Measurements from ENCODE around the gene PNPLA8.
A peak's percentile ranks its signal among the peaks of the same experiment; 100 is the strongest.
"Not testable (repeated sequence)": the region's sequence is repeated elsewhere in the genome, so short reads cannot be mapped to it uniquely, and the experiment has no call there.

Gene PNPLA8

GRCh38 chr7:108568801-108569380, 43.0 kb upstream of the PNPLA8 start:
- H3K36me3 ChIP-seq (replicated peaks) = peaks cover 11% of the 10 kb centered on the region
- peak overlapping the region; percentile 98 for H3K4me3 ChIP-seq (ENCODE audit: low read depth, low read length)
- H3K27ac ChIP-seq = peak overlapping the region; percentile 96
- no peak for DNase-seq
- no peaks in the 10 kb centered on the region for H3K27me3 ChIP-seq (replicated peaks)
- TF ChIP-seq CTCF (IDR thresholded peaks at IDR 0.05; ENCODE audit: low read depth, low read length, missing control alignments) = no peak
- in situ Hi-C loops (cut with HindIII; ENCODE audit: low pct_ligation_motif_present, low sequenced_read_pairs) = no loop called here

- in situ Hi-C loops (cut with HindIII; ENCODE audit: low pct_ligation_motif_present, low sequenced_read_pairs) = no loop called here
- peaks cover 2% of the 10 kb centered on the region for H3K36me3 ChIP-seq (replicated peaks)
- no peak overlapping the region for H3K27ac ChIP-seq
- H3K4me3 ChIP-seq (ENCODE audit: low read depth, low read length) = no peak overlapping the region
- TF ChIP-seq CTCF (IDR thresholded peaks at IDR 0.05; ENCODE audit: low read depth, low read length, missing control alignments) = no peak
- no peak for DNase-seq
- H3K27me3 ChIP-seq (replicated peaks) = no peaks in the 10 kb centered on the region
These were observed 40.1 kb upstream of the PNPLA8 start for GRCh38 chr7:108565987-108566386.

- Histone ChIP-seq H3K27me3 (replicated peaks) (no peaks in the 10 kb centered on the region), H3K4me3 (ENCODE audit: low read depth, low read length) (no peak overlapping the region), H3K36me3 (replicated peaks) (peaks cover 2% of the 10 kb centered on the region), H3K27ac (no peak overlapping the region)
- TF ChIP-seq CTCF (IDR thresholded peaks at IDR 0.05; ENCODE audit: low read depth, low read length, missing control alignments) = no peak
- no peak for DNase-seq
- in situ Hi-C loops (cut with HindIII; ENCODE audit: low pct_ligation_motif_present, low sequenced_read_pairs) = no loop called here
These were observed 35.2 kb upstream of the PNPLA8 start for GRCh38 chr7:108561047-108561619.

GRCh38 chr7:108559253-108559652, 33.3 kb upstream of the PNPLA8 start:
- Histone ChIP-seq H3K4me3 (ENCODE audit: low read depth, low read length) (no peak overlapping the region), H3K36me3 (replicated peaks) (no peaks in the 10 kb centered on the region), H3K27me3 (replicated peaks) (no peaks in the 10 kb centered on the region), H3K27ac (no peak overlapping the region)
- in situ Hi-C loops (cut with HindIII; ENCODE audit: low pct_ligation_motif_present, low sequenced_read_pairs) = no loop called here
- TF ChIP-seq CTCF (IDR thresholded peaks at IDR 0.05; ENCODE audit: low read depth, low read length, missing control alignments) = no peak
- no peak for DNase-seq

- Histone ChIP-seq H3K27me3 (replicated peaks) (no peaks in the 10 kb centered on the region), H3K4me3 (ENCODE audit: low read depth, low read length) (no peak overlapping the region), H3K27ac (no peak overlapping the region), H3K36me3 (replicated peaks) (no peaks in the 10 kb centered on the region)
- in situ Hi-C loops (cut with HindIII; ENCODE audit: low pct_ligation_motif_present, low sequenced_read_pairs) = no loop called here
- DNase-seq = no peak
- no peak for TF ChIP-seq CTCF (IDR thresholded peaks at IDR 0.05; ENCODE audit: low read depth, low read length, missing control alignments)
These were observed 31.7 kb upstream of the PNPLA8 start for GRCh38 chr7:108557617-108558016.

GRCh38 chr7:108557191-108557590, 31.3 kb upstream of the PNPLA8 start:
- Histone ChIP-seq H3K27me3 (replicated peaks) (no peaks in the 10 kb centered on the region), H3K27ac (no peak overlapping the region), H3K4me3 (ENCODE audit: low read depth, low read length) (no peak overlapping the region), H3K36me3 (replicated peaks) (no peaks in the 10 kb centered on the region)
- no peak for TF ChIP-seq CTCF (IDR thresholded peaks at IDR 0.05; ENCODE audit: low read depth, low read length, missing control alignments)
- in situ Hi-C loops (cut with HindIII; ENCODE audit: low pct_ligation_motif_present, low sequenced_read_pairs) = no loop called here
- no peak for DNase-seq

- H3K27ac ChIP-seq; DNase-seq; in situ Hi-C loops (cut with HindIII; ENCODE audit: low pct_ligation_motif_present, low sequenced_read_pairs); H3K4me3 ChIP-seq (ENCODE audit: low read depth, low read length); H3K27me3 ChIP-seq (replicated peaks); H3K36me3 ChIP-seq (replicated peaks): not testable (repeated sequence)
These were observed 30.7 kb upstream of the PNPLA8 start for GRCh38 chr7:108556665-108557064.

GRCh38 chr7:108548141-108548896, 22.4 kb upstream of the PNPLA8 start:
- in situ Hi-C loops (cut with HindIII; ENCODE audit: low pct_ligation_motif_present, low sequenced_read_pairs); H3K4me3 ChIP-seq (ENCODE audit: low read depth, low read length); H3K36me3 ChIP-seq (replicated peaks); DNase-seq; H3K27ac ChIP-seq; H3K27me3 ChIP-seq (replicated peaks): not testable (repeated sequence)
